ENCODE data around the gene ZNF598.
"Not testable (repeated sequence)": the region's sequence is repeated elsewhere in the genome, so short reads cannot be mapped to it uniquely, and the experiment has no call there.

The ZNF598 gene

GRCh38 chr16:2027024-2028010, 17.7 kb upstream of the ZNF598 start:
- no peak for DNase-seq

- DNase-seq = no peak
Measured at GRCh38 chr16:2026461-2027023, 16.9 kb upstream of the ZNF598 start, which contains the start of gene NHERF2. TSS of gene NHERF2 (plus strand) at chr16:2026902. CDS start at chr16:2027006, 104 bp downstream.

- no peak for DNase-seq
Measured at GRCh38 chr16:2025878-2026460, 16.3 kb upstream of the ZNF598 start.

- DNase-seq = no peak
Measured at GRCh38 chr16:2025251-2025650, 15.6 kb upstream of the ZNF598 start.

- no peak for DNase-seq
Measured at GRCh38 chr16:2024032-2024420, 14.4 kb upstream of the ZNF598 start.

GRCh38 chr16:2023092-2024031, 13.7 kb upstream of the ZNF598 start:
- DNase-seq = peak; percentile 81

- DNase-seq = no peak
Measured at GRCh38 chr16:2022723-2023091, 13.1 kb upstream of the ZNF598 start.

GRCh38 chr16:2019921-2020831, 10.6 kb upstream of the ZNF598 start:
- DNase-seq = peak; percentile 42

- no peak for DNase-seq
Measured at GRCh38 chr16:2019518-2019920, 9.9 kb upstream of the ZNF598 start, which contains the start of gene NPW. TSS of gene NPW (plus strand) at chr16:2019785.

GRCh38 chr16:2016407-2016922, 6.8 kb upstream of the ZNF598 start:
- no peak for DNase-seq

- no peak for DNase-seq
Measured at GRCh38 chr16:2015947-2016208, 6.3 kb upstream of the ZNF598 start.

GRCh38 chr16:2015117-2015946, 5.7 kb upstream of the ZNF598 start:
- no peak for DNase-seq

- no peak for DNase-seq
Measured at GRCh38 chr16:2013527-2013926, 3.9 kb upstream of the ZNF598 start.

GRCh38 chr16:2011726-2012125, 2.1 kb upstream of the ZNF598 start:
- DNase-seq = not testable (repeated sequence)

GRCh38 chr16:2009164-2009711, 383 bp downstream of the ZNF598 start:
- DNase-seq = no peak

GRCh38 chr16:2008631-2009163, 924 bp downstream of the ZNF598 start:
- DNase-seq = no peak

- no peak for DNase-seq
Measured at GRCh38 chr16:2008009-2008526, 1.6 kb downstream of the ZNF598 start.

GRCh38 chr16:2007081-2007836, 2.4 kb downstream of the ZNF598 start:
- no peak for DNase-seq

- DNase-seq = no peak
Measured at GRCh38 chr16:2006317-2006716, 3.3 kb downstream of the ZNF598 start.
